Keratinocyte (primary cell): ENCODE measurements around the gene APOA4. TPM values are rescaled to one million over a fixed set of nuclear protein-coding genes. Genes with fewer than 3 reads are reported as not detected.

Experiments
- DNase-seq: peaks from one replicate; pipeline ENCODE4 v3.0.0-alpha.2; 2011; ENCODE audit warnings: low read depth, missing footprints, low spot score
- FAIRE-seq: peaks from 2 replicates; lab custom pipeline; 2011; peaks lifted over from hg19 to GRCh38; lab: Jason Lieb, UNC
- H2AFZ ChIP-seq: 2 replicates; pipeline ENCODE4 v1.6.0; 2012; ENCODE audit warnings: low read length, control low read depth, inconsistent platforms; ENCODE audit not compliant: control insufficient read depth
- H3K27ac ChIP-seq: 2 replicates; pipeline ENCODE4 v1.5.1; 2011; ENCODE audit warnings: low read length; ENCODE audit not compliant: control insufficient read depth, insufficient read depth
- H3K27me3 ChIP-seq: 3 replicates; pipeline ENCODE4 v1.6.0; 2011; ENCODE audit warnings: low read length; ENCODE audit not compliant: control insufficient read depth, insufficient read depth; ENCODE audit errors: extremely low read depth
- H3K36me3 ChIP-seq, 2 experiments: 2 replicates in 1 of 2; 3 replicates in 1 of 2; pipeline ENCODE4 v1.5.1; 2011; ENCODE audit warnings: low read length in 2 of 2, mild to moderate bottlenecking in 1 of 2; ENCODE audit not compliant: control insufficient read depth in 2 of 2, insufficient read depth in 2 of 2; ENCODE audit errors: extremely low read depth in 1 of 2
- H3K4me1 ChIP-seq: 3 replicates; pipeline ENCODE4 v1.5.1; 2011; ENCODE audit warnings: low read length; ENCODE audit not compliant: control insufficient read depth, insufficient read depth; ENCODE audit errors: extremely low read depth
- H3K4me2 ChIP-seq: 3 replicates; pipeline ENCODE4 v1.6.0; 2011; ENCODE audit warnings: low read depth, low read length; ENCODE audit not compliant: control insufficient read depth, insufficient read depth; ENCODE audit errors: extremely low read depth
- H3K4me3 ChIP-seq, 3 experiments: fragments of 200-600 bp in 1 of 3; sonication (generic) in 1 of 3; 2 replicates in 2 of 3; 3 replicates in 1 of 3; pipeline ENCODE4 v1.5.1; 2011 to 2016; ENCODE audit warnings: low read length in 3 of 3, mild to moderate bottlenecking in 3 of 3, control low read depth in 2 of 3, inconsistent platforms in 1 of 3, low read depth in 1 of 3, mixed read lengths in 1 of 3, mixed run types in 1 of 3, moderate library complexity in 1 of 3; ENCODE audit not compliant: control insufficient read depth in 2 of 3, insufficient read depth in 2 of 3; ENCODE audit errors: extremely low read depth in 1 of 3
- H3K79me2 ChIP-seq: 2 replicates; pipeline ENCODE4 v1.6.0; 2012; ENCODE audit warnings: low read length; ENCODE audit not compliant: control insufficient read depth, insufficient read depth
- H3K9ac ChIP-seq: 3 replicates; pipeline ENCODE4 v1.6.0; 2011; ENCODE audit warnings: low read length; ENCODE audit not compliant: control insufficient read depth, insufficient read depth; ENCODE audit errors: extremely low read depth
- H3K9me1 ChIP-seq: 3 replicates; pipeline ENCODE4 v1.6.0; 2011; ENCODE audit warnings: low read length; ENCODE audit not compliant: control insufficient read depth, insufficient read depth; ENCODE audit errors: extremely low read depth
- H3K9me3 ChIP-seq: 2 replicates; pipeline ENCODE4 v1.5.1; 2012; ENCODE audit warnings: low read depth, low read length; ENCODE audit not compliant: control insufficient read depth
- H4K20me1 ChIP-seq: 3 replicates; pipeline ENCODE4 v1.6.0; 2011; ENCODE audit warnings: low read length; ENCODE audit not compliant: control insufficient read depth, insufficient read depth; ENCODE audit errors: extremely low read depth
- CTCF ChIP-seq, 3 experiments: IDR thresholded peaks in 1 of 3; conservative IDR thresholded peaks in 1 of 3; optimal IDR thresholded peaks in 1 of 3; 2 replicates in 2 of 3; 3 replicates in 1 of 3; pipeline versions ENCODE3 to v1.5.1; 2011; ENCODE audit warnings: low read length in 3 of 3, mild to moderate bottlenecking in 3 of 3, moderate library complexity in 2 of 3, control low read depth in 1 of 3, inconsistent platforms in 1 of 3; ENCODE audit not compliant: insufficient read depth in 2 of 3; ENCODE audit errors: extremely low read depth in 1 of 3
- EZH2 ChIP-seq: IDR thresholded peaks from one replicate; pipeline ENCODE4 v1.6.1; 2012; ENCODE audit warnings: inconsistent platforms, mild to moderate bottlenecking, low read length, moderate library complexity
- dilution Hi-C: fragments of 300-500 bp; cut with MboI; formaldehyde crosslinking; loops from one replicate; pipeline ENCODE4 v1.7.0; 2020; ENCODE audit warnings: low sequenced_read_pairs; ENCODE audit not compliant: extremely low pct_ligation_motif_present
- polyA plus RNA-seq, 5 experiments: library from polyadenylated mRNA; depleted of rRNA in 3 of 5; stranded (reverse) in 3 of 5; stranded (forward) in 1 of 5; unstranded in 1 of 5; fragments of >200 nt; gene quantifications; 1 replicate in 1 of 5; 2 replicates in 3 of 5; 3 replicates in 1 of 5; pipeline versions ENCODE4 v1.2.1 to v1.2.3, GENCODE V29; 2011 to 2012; ENCODE audit warnings: missing spikeins in 2 of 5, low read depth in 1 of 5, low replicate concordance in 1 of 5

APOA4 gene
- polyA plus RNA-seq, 1 donor (not counting 4 experiments of a cell fraction or from before 2014, with no cell fraction given) = not detected

GRCh38 chr11:116849486-116849885, 26.4 kb upstream of the APOA4 start:
- H3K27me3 ChIP-seq = no peaks in the 10 kb centered on the region
- no peaks in the 10 kb centered on the region for H3K79me2 ChIP-seq
- H3K9me3 ChIP-seq = no peaks in the 10 kb centered on the region
- peaks cover 29% of the 10 kb centered on the region for H3K4me1 ChIP-seq
- no peak for FAIRE-seq
- dilution Hi-C loops = no loop called here
- peaks cover 23 to 28% of the 10 kb centered on the region in 2 experiments for H3K36me3 ChIP-seq
- H3K4me3 ChIP-seq = no peak overlapping the region
- no peak for DNase-seq
- H3K9ac ChIP-seq = no peak overlapping the region
- no peak for TF ChIP-seq CTCF (optimal IDR thresholded peaks at IDR 0.05 in 1 of 3, IDR thresholded peaks at IDR 0.05 in 1 of 3, conservative IDR thresholded peaks at IDR 0.05 in 1 of 3; ENCODE audit: extremely low read depth in 1 of 3, insufficient read depth in 2 of 3, low read length in 3 of 3)
- TF ChIP-seq EZH2 = no peak
- peaks cover 2% of the 10 kb centered on the region for H3K9me1 ChIP-seq
- no peak overlapping the region for H2AFZ ChIP-seq
- H3K27ac ChIP-seq = no peak overlapping the region
- no peak overlapping the region for H3K4me2 ChIP-seq
- no peaks in the 10 kb centered on the region for H4K20me1 ChIP-seq

GRCh38 chr11:116849060-116849459, 26.0 kb upstream of the APOA4 start:
- Histone ChIP-seq H3K79me2 (no peaks in the 10 kb centered on the region), H3K9me1 (peaks cover 2% of the 10 kb centered on the region), H3K27ac (no peak overlapping the region), H2AFZ (no peak overlapping the region), H3K9me3 (no peaks in the 10 kb centered on the region), H3K36me3 (peaks cover 22 to 26% of the 10 kb centered on the region in 2 experiments), H3K4me2 (no peak overlapping the region), H3K4me1 (peaks cover 25% of the 10 kb centered on the region), H3K4me3 (no peak overlapping the region), H4K20me1 (no peaks in the 10 kb centered on the region), H3K9ac (no peak overlapping the region), H3K27me3 (no peaks in the 10 kb centered on the region)
- dilution Hi-C loops = no loop called here
- FAIRE-seq (no peak), DNase-seq (no peak)
- TF ChIP-seq EZH2 = no peak
- no peak for TF ChIP-seq CTCF (optimal IDR thresholded peaks at IDR 0.05 in 1 of 3, IDR thresholded peaks at IDR 0.05 in 1 of 3, conservative IDR thresholded peaks at IDR 0.05 in 1 of 3; ENCODE audit: extremely low read depth in 1 of 3, insufficient read depth in 2 of 3, low read length in 3 of 3)
